SK-N-SH (cell line): ENCODE results near the gene TMEM209.

ENCODE experiments used
- CTCF ChIP-seq: fragments of 200-600 bp; sonication (generic); IDR thresholded peaks from 2 replicates; pipeline ENCODE4 v1.6.1; 2017; ENCODE audit warnings: antibody characterized with exemption, mild to moderate bottlenecking, moderate library complexity
- FOXM1 ChIP-seq: IDR thresholded peaks from 2 replicates; pipeline ENCODE4 v1.4.0; 2012; ENCODE audit warnings: low read depth, mild to moderate bottlenecking
- RAD21 ChIP-seq: IDR thresholded peaks from 2 replicates; pipeline ENCODE4 v1.6.1; 2012; ENCODE audit warnings: mild to moderate bottlenecking, low read length

- TF ChIP-seq CTCF (no peak), FOXM1 (no peak), RAD21 (no peak)
These were observed 28.9 kb upstream of the TMEM209 start for GRCh38 chr7:130234078-130234477.
